EL (cell line): Measurements from ENCODE around the gene LARGE2.
"Not testable (repeated sequence)": the region's sequence is repeated elsewhere in the genome, so short reads cannot be mapped to it uniquely, and the experiment has no call there.

Source experiments
- DNase-seq: peaks from one replicate; pipeline ENCODE4 v3.0.0-alpha.2; 2016

Gene LARGE2

DNA sequence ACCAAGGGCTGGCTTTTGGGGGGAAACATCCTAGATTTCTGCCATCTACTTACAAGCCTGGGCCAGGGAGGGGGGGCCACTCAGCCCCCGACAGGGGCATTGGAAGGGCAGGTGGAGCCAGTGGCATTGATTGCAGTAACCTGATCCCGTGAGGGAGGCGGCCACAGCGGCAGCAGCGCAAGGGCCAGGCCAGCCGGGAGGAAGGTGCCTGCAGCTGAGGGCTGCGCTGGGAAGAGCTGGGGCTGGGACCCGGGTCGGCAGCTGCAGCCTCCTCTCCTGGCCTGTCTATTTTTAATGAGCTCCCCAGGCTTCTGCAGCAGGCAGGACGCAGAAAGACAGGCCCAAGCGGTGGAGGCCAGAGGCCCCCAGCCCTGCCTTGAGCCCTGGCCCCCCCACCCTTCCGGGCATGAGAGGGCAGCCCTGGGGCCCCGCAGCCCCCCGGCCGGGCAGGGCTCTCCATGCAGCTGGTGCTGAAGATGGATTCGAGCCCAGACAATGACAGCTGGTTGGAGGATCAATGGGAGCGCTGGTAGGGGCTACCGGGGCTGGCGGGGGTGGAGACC lies 26.0 kb upstream of the LARGE2 start:
- no peak for DNase-seq

DNA sequence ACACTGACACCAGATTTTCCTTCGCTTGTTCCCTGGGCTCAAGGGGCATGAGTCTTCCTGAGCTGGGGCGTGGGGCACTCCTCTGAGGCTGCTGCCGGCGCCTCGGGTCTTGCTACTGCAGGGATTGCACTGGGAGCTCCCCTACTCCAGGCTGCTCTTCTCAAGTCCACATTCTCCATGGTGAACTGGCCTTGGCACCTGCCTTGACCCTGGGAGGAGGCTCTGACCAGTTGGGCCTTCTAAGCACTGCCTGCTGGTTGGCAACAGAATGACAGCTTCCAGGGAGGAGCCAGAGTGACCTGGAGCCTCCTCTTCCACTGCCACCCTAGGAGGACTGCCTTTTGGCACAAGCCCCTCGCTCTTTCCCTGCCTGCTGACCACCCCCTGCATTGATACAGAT lies 24.9 kb upstream of the LARGE2 start:
- no peak for DNase-seq

GRCh38 chr11:45899086-45899447 lies 23.4 kb upstream of the LARGE2 start:
- no peak for DNase-seq

DNA sequence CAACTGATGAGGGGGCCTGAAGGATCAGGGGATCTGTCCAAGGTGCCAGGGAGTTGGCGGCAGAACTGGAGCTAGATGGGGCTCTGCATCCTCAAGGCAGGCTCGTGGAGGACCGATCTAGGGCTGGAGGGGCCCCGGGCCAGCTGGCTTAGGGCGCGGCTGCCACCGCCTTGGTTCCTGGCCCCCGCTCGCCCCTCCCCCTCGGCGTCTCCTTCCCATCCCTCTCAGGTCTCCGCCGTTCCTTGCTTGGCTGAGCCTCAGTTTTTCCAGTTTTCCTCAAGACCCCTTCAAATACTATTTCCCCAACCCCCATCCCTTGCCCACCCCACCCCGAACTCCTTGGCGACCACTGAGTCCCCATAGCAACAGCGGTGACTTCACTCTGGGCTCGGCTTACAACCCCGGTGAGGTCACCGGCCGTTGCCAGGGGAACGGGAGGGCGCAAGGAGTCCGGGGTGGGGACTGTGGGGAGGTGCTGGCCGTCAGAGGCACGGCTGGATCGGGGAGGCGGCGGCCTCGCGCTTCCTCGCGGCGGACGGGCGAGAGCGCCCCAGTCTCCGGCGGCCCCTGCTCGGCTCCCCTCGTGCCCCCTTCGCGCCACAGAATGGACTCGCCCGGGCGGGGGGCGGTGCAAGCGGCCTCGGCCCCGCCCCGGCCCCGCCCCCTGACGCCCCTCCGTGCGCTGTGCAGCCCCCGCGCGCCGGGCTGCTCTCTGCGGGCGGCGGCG lies 22.8 kb upstream of the LARGE2 start:
- peak; percentile 91 for DNase-seq

- DNase-seq: peak; percentile 27
These were observed 22.2 kb upstream of the LARGE2 start for GRCh38 chr11:45900175-45900800.

GRCh38 chr11:45900916-45901617 lies 21.4 kb upstream of the LARGE2 start:
- no peak for DNase-seq

DNA sequence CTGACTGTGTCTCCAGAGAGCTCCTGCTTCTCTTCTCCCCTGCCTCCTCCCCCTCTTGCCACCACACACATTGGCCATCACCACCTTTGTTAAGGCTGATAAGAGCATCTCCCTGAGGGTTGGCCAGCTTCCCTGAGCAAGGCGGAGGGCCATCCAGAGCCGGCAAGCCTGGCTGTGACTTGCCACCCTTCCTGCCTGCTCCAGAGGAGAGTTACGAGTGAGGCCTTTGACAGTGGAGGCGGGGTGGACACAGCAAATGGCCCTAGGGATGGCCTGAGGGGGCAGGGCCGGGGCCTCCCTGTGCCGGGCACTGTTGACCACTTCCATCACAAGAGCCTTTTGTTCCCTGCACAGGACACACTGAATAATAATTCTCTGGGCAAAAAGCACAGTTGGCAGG lies 20.8 kb upstream of the LARGE2 start:
- DNase-seq: no peak

DNA sequence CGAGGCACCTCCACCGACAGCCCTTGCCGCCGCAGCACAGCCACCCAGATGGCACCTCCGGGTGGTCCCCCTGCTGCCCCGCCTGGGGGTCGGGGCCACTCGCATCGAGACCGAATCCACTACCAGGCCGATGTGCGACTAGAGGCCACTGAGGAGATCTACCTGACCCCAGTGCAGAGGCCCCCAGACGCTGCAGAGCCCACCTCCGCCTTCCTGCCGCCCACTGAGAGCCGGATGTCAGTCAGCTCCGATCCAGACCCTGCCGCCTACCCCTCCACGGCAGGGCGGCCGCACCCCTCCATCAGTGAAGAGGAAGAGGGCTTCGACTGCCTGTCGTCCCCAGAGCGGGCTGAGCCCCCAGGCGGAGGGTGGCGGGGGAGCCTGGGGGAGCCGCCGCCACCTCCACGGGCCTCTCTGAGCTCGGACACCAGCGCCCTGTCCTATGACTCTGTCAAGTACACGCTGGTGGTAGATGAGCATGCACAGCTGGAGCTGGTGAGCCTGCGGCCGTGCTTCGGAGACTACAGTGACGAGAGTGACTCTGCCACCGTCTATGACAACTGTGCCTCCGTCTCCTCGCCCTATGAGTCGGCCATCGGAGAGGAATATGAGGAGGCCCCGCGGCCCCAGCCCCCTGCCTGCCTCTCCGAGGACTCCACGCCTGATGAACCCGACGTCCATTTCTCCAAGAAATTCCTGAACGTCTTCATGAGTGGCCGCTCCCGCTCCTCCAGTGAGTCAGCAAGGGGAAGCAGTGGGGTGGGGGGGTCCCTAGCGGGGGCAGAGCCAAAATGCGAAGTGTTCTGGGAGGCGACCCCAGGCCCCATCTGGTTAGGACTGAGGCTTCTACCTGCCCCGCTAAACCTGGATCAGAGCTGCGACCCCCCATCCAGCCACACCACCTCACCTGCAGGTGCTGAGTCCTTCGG lies 19.7 kb upstream of the LARGE2 start:
- DNase-seq: no peak

DNA sequence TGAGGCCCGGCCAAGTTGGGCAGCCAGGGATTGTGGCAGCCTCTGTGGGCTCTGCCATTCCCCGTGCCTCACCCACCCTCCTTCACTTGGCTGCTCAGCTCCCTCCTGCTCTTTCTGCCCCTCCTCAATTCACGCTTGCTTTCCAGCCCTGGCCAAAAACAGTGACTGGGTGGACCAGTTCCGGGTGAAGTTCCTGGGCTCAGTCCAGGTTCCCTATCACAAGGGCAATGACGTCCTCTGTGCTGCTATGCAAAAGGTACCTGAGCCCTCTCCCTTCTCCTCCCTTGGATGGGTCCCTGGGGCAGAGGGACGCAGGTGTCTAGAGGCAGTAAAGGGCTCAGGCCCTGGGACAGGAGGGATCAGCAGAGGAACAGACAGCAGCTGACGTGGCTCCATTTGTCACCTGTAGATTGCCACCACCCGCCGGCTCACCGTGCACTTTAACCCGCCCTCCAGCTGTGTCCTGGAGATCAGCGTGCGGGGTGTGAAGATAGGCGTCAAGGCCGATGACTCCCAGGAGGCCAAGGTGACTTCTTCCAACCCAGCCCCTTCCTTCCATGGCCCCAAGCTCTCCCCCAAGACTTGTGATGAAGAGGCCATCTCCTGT lies 18.0 kb upstream of the LARGE2 start:
- no peak for DNase-seq

- DNase-seq: no peak
These were observed 17.4 kb upstream of the LARGE2 start for GRCh38 chr11:45905095-45905494.

DNA sequence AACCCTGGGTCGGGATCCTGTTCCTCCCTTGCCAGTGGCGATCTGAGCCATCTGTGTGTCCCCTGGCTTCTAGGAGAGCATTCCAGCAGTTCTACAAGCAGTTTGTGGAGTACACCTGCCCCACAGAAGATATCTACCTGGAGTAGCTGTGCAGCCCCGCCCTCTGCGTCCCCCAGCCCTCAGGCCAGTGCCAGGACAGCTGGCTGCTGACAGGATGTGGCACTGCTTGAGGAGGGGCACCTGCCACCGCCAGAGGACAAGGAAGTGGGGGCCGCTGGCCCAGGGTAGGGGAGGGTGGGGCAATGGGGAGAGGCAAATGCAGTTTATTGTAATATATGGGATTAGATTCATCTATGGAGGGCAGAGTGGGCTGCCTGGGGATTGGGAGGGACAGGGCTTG lies 16.9 kb upstream of the LARGE2 start:
- not testable (repeated sequence) for DNase-seq

GRCh38 chr11:45906096-45906682 lies 16.3 kb upstream of the LARGE2 start:
- DNase-seq: no peak

GRCh38 chr11:45906965-45907611 lies 15.4 kb upstream of the LARGE2 start, which contains the start of gene FREY1:
Gene FREY1, minus strand, starts transcription at chr11:45907271. Its CDS starts 26 bp downstream, at chr11:45907245.
- DNase-seq: no peak

DNA sequence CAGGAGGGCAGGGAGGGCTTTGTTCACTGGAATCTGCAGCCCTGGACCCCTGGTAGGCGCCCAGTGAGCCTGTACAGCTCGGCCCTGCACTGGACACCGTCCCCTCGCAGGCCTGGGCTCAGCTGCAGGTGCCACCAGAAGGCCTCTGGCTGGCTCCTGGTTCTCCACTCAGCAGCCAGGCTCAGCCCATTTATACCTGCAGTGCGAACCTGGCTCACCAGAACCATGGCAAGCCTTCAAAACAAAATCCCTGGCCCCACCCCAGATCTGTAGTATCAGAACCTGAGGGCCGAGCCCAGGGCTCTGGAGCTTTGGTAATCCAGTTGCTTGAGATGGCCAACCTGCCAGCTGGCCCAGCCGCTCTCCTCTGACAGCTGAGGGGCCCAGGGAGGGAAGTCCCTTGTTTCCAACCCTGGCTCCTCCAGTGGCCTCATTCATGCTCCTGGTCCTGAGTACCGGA lies 14.5 kb upstream of the LARGE2 start:
- DNase-seq: no peak

DNA sequence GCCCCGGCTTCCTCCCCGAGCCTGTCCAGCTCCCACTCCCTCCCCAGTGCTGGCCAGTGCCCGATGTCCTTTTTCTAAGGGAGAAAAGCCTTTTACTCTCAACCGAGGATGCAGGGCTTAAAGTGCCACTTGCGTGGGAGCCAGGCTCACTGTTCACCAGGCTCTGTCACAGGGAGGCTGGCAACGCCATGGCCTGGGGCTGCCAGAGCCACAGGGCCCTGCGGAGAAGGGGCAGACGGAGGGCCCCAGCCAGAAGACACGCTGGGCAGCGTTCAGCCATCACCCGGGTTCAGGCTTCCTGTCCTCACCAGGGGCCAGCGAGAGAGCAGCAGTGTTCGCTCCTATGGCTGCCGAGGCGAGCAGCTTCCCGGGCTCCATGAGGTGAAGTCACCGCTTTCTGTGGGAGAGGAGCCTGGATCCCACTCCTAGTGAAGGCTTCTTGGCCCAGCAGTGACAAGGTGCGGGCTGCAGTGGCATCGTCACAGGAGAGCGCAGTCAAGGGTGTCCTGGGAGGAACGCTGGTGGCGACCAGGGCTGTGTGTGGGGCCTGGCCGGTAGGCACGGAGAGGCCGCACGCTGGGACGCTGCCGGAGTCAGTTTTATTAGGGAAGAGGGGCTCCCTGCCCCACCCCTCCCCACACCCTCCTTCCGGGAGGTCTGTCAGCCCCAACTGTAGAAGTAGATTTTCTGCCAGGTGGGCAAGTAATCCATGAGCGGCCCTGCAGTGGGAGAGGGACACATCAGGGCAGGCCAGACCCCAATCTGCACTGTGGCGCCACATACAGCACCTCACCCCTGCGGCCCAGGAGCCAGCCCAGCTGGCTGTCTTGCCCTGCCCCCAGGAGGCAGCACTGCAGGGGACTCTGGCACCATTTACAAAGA lies 12.6 kb upstream of the LARGE2 start:
- no peak for DNase-seq

DNA sequence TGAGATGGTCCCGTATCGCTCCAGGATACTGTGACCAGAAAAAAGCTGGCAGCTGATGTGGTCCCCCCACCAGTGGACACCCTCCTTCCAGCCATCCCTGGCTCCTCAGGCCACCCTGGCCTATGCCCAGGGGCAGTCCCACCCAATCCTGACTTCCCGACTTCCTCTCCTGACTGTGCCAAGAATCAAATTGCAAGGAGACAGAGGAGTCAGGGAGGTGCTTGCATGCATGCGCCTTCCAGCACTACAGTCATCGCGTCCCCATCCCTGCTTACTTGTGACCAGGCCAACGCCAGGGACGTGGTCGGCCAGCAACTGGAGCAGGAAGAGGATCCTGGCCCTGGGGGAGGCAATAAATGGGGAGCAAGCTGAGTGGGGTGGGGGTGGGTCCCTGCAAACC lies 11.8 kb upstream of the LARGE2 start:
- no peak for DNase-seq

DNA sequence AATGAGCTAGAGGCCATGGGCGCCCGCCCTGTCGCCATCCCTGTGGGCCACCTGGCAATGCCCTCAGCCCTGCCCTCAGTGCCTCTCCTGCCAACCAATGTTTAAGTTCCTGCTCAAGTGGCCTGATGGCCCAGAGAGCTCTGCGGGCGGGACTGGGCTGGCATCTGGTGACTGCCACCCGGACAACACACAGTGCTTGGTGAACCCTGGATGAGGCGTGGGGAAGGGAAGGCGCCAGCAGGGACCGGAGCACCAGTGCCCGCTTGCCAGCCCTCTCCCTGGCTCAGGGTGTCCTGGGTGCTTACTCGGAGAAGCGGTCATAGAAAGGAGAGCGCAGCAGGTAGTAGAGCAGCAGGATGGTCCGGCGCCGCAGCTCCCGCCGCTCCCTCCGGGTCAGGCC lies 8.9 kb upstream of the LARGE2 start:
- DNase-seq: no peak

DNA sequence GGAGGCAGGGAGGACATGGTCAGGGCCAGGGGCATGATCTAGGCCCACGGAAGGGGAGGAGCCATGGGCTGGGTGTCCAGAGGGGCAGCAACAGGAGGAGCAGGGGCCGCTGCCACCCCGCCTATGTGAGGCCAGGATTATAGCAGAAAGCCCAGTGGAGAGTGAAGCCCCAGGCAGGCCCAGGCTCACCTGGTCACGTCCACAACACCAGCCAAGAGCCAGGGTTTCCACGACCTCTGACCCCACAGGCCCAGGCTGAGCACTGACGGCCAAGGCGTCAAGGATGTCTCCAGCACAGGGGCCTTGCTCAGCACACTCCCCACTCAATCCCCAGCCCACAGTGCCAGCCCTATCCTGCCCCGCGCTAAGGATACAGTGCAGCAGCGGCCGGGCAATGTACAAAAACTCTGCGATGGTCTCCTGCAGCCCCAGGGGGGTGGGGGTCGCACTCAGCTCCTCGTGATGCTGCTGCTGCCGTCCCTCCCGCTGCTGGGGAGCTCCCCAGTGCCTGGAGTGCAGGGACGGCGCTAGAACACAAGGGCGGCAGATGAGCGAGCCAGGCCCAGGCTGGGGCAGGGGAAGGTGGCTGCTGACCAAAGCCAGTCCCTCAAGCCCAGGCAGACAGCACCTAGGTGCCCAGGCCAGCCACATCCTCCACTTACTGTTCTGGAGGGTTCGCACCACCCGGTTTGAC lies 8.4 kb upstream of the LARGE2 start:
- no peak for DNase-seq

GRCh38 chr11:45915446-45915845 lies 7.0 kb upstream of the LARGE2 start:
- DNase-seq: no peak

GRCh38 chr11:45917286-45917622 lies 5.2 kb upstream of the LARGE2 start:
- no peak for DNase-seq
